GM12878 (cell line): Measurements from ENCODE around the gene IER5L. TPM values are rescaled to one million over a fixed set of nuclear protein-coding genes. Genes with fewer than 3 reads are reported as not detected.

ENCODE experiments used
- ATAC-seq: fragments of 200-7000 bp; cut with Tn5 transposase; 3 replicates; pipeline ENCODE4 v1.9.1; 2020; ENCODE audit warnings: mild to moderate bottlenecking, moderate library complexity
- BruUV-seq: library from RNA; stranded (reverse); fragments of 400-500 nt; replicated peaks from 2 replicates; lab custom pipeline; 2021; lab: Mats Ljungman, UMichigan
- CTCF ChIA-PET: fragments of 300-600 bp; sonication (Branson Sonifier 250); formaldehyde crosslinking; extraction: SDS; loops from one replicate; lab custom pipeline; 2021; ENCODE audit warnings: inconsistent platforms; lab: Yijun Ruan, JAX
- POLR2A ChIA-PET: fragments of 350-600 bp; formaldehyde crosslinking; extraction: SDS; loops from one replicate; lab custom pipeline; 2021; ENCODE audit warnings: inconsistent platforms; lab: Charles Lee
- RAD21 ChIA-PET: fragments of 300-600 bp; sonication (Branson Sonifier 250); formaldehyde crosslinking; loops from one replicate; lab custom pipeline; 2023; ENCODE audit warnings: antibody characterized with exemption; ENCODE audit not compliant: unreplicated experiment; lab: Charles Lee
- SMC1A ChIA-PET: fragments of 300-600 bp; sonication (Branson Sonifier 250); formaldehyde crosslinking; loops from one replicate; lab custom pipeline; 2023; ENCODE audit not compliant: unreplicated experiment, uncharacterized antibody; lab: Charles Lee
- DNase-seq: peaks from one replicate; pipeline ENCODE4 v3.0.0-alpha.2; 2011; ENCODE audit warnings: low read depth, low spot score
- FAIRE-seq: peaks from 3 replicates; lab custom pipeline; 2011; peaks lifted over from hg19 to GRCh38; lab: Jason Lieb, UNC
- H2AFZ ChIP-seq: 2 replicates; pipeline ENCODE4 v1.6.0; 2011; ENCODE audit warnings: low read depth, low read length, control low read depth; ENCODE audit not compliant: control insufficient read depth
- H3K27ac ChIP-seq: 2 replicates; pipeline ENCODE4 v1.5.1; 2011; ENCODE audit warnings: control low read depth; ENCODE audit not compliant: control insufficient read depth, insufficient read depth
- H3K27me3 ChIP-seq, 2 experiments: replicated peaks in 1 of 2; 2 replicates each; pipeline versions ENCODE4 v1.6.0 to v1.6.1; 2011; ENCODE audit warnings: low read length in 1 of 2; ENCODE audit not compliant: control insufficient read depth in 2 of 2, insufficient read depth in 2 of 2
- H3K36me3 ChIP-seq, 2 experiments: 2 replicates each; pipeline ENCODE4 v1.5.1; 2011; ENCODE audit warnings: low read length in 1 of 2; ENCODE audit not compliant: control insufficient read depth in 2 of 2, insufficient read depth in 2 of 2
- H3K4me1 ChIP-seq: 2 replicates; pipeline ENCODE4 v1.6.1; 2011; ENCODE audit warnings: mild to moderate bottlenecking, low read length, moderate library complexity, mixed read lengths; ENCODE audit not compliant: control insufficient read depth, insufficient read depth
- H3K4me2 ChIP-seq: 2 replicates; pipeline ENCODE4 v1.6.0; 2011; ENCODE audit warnings: control low read depth; ENCODE audit not compliant: control insufficient read depth, insufficient read depth
- H3K4me3 ChIP-seq: fragments of 200-600 bp; sonication (generic); 2 replicates; pipeline ENCODE4 v1.5.1; 2016
- H3K79me2 ChIP-seq: 2 replicates; pipeline ENCODE4 v1.6.0; 2011; ENCODE audit warnings: low read length; ENCODE audit not compliant: control insufficient read depth, insufficient read depth
- H3K9ac ChIP-seq: 2 replicates; pipeline ENCODE4 v1.8.0; 2011; ENCODE audit warnings: low read length, control low read depth, mixed read lengths; ENCODE audit not compliant: control insufficient read depth, insufficient read depth
- H3K9me3 ChIP-seq: replicated peaks from 3 replicates; pipeline ENCODE4 v1.5.1; 2011; ENCODE audit warnings: mild to moderate bottlenecking, low read length; ENCODE audit not compliant: control insufficient read depth, insufficient read depth
- H4K20me1 ChIP-seq: 2 replicates; pipeline ENCODE4 v1.6.0; 2011; ENCODE audit not compliant: control insufficient read depth, insufficient read depth
- ASH2L ChIP-seq: fragments of 300-600, 200-600 bp; sonication (generic); IDR thresholded peaks from 2 replicates; pipeline ENCODE4 v1.6.1; 2017; ENCODE audit warnings: low read depth, mild to moderate bottlenecking, borderline replicate concordance
- CREB1 ChIP-seq: IDR thresholded peaks from 2 replicates; pipeline ENCODE4 v1.6.1; 2012; ENCODE audit warnings: low read depth, mild to moderate bottlenecking, inconsistent platforms
- E2F4 ChIP-seq: IDR thresholded peaks from 2 replicates; pipeline ENCODE4 v1.6.1; 2012; ENCODE audit warnings: low read depth, low read length, improper control_type of control experiment
- EP300 ChIP-seq, 2 experiments: fragments of 150-350 bp in 1 of 2; IDR thresholded peaks; 2 replicates each; pipeline ENCODE4 v1.6.1; 2011 to 2012; ENCODE audit warnings: low read depth in 2 of 2, low read length in 2 of 2, borderline replicate concordance in 1 of 2, improper control_type of control experiment in 1 of 2, inconsistent platforms in 1 of 2; ENCODE audit not compliant: control insufficient read depth in 1 of 2
- EZH2 ChIP-seq: IDR thresholded peaks from 2 replicates; pipeline ENCODE4 v1.6.1; 2012; ENCODE audit warnings: low read depth, mild to moderate bottlenecking, control low read depth, inconsistent platforms, low read length, borderline replicate concordance; ENCODE audit not compliant: control insufficient read depth
- IKZF1 ChIP-seq: fragments of 450-650 bp; conservative IDR thresholded peaks from 2 replicates; pipeline ENCODE4 v1.6.1; 2017; ENCODE audit warnings: antibody characterized with exemption, mild to moderate bottlenecking
- NFYA ChIP-seq: IDR thresholded peaks from 2 replicates; pipeline ENCODE4 v1.6.1; 2011; ENCODE audit warnings: low read depth, mild to moderate bottlenecking, low read length, improper control_type of control experiment, borderline replicate concordance
- NKRF ChIP-seq: fragments of 450-650 bp; conservative IDR thresholded peaks from 2 replicates; pipeline ENCODE4 v1.6.1; 2017; ENCODE audit warnings: mild to moderate bottlenecking, moderate library complexity
- PAX8 ChIP-seq: fragments of 450-650 bp; IDR thresholded peaks from 2 replicates; pipeline ENCODE4 v1.6.1; 2017; ENCODE audit warnings: mild to moderate bottlenecking, moderate library complexity
- POLR2AphosphoS2 ChIP-seq: IDR thresholded peaks from 2 replicates; pipeline ENCODE4 v1.6.1; 2011; ENCODE audit warnings: low read depth, mild to moderate bottlenecking, low read length, improper control_type of control experiment, moderate library complexity
- SMAD5 ChIP-seq: IDR thresholded peaks from 2 replicates; pipeline ENCODE4 v1.6.1; 2016; ENCODE audit warnings: antibody characterized with exemption, low read depth
- YBX1 ChIP-seq: fragments of 450-650 bp; IDR thresholded peaks from 2 replicates; pipeline ENCODE4 v1.6.1; 2016; ENCODE audit warnings: antibody characterized with exemption
- ZNF217 ChIP-seq: fragments of 450-650 bp; IDR thresholded peaks from 2 replicates; pipeline ENCODE4 v1.6.1; 2017; ENCODE audit warnings: antibody characterized with exemption, mild to moderate bottlenecking
- ZNF274 ChIP-seq: IDR thresholded peaks from one replicate; pipeline ENCODE4 v1.8.0; 2011; ENCODE audit not compliant: insufficient read length, insufficient read depth
- ZNF622 ChIP-seq: fragments of 450-650 bp; IDR thresholded peaks from 2 replicates; pipeline ENCODE4 v1.6.1; 2017; ENCODE audit warnings: mild to moderate bottlenecking, inconsistent platforms
- WGBS: methylation state at CpG from one replicate; pipeline ENCODE4 v1.1.6; 2016; ENCODE audit warnings: low lambda C conversion rate; ENCODE audit not compliant: insufficient replicate concordance, insufficient coverage; ENCODE audit errors: missing lambda C conversion rate; 5-methylcytosine and 5-hydroxymethylcytosine counted together
- in situ Hi-C: fragments of 300-500 bp; cut with MboI; formaldehyde crosslinking; loops from 9 replicates; pipeline ENCODE4 v1.14.3; 2018; ENCODE audit warnings: mixed read lengths
- intact Hi-C: fragments of 100-400 bp; cut with micrococcal nuclease; formaldehyde crosslinking; loops from one replicate; pipeline ENCODE4 v1.14.2; 2022; ENCODE audit not compliant: unreplicated experiment
- polyA plus RNA-seq, 11 experiments: library from polyadenylated mRNA; depleted of rRNA in 4 of 11; unstranded in 6 of 11; stranded (reverse) in 5 of 11; fragments of >200 nt; fragmentation: Nextera tagmentation in 4 of 11; fragmentation: Illumina TruSeq in 1 of 11; extraction: Ambion mirVana in 4 of 11; extraction: Trizol in 1 of 11; gene quantifications; 1 replicate in 1 of 11; 2 replicates in 10 of 11; pipeline versions ENCODE4 v1.2.1 to v1.2.3, GENCODE V29; 2011 to 2016; ENCODE audit warnings: inconsistent platforms in 2 of 11, missing spikeins in 2 of 11, low read depth in 1 of 11
- total RNA-seq, 4 experiments: library from RNA; depleted of rRNA in 3 of 4; stranded (reverse); fragments of >200 nt in 3 of 4; fragmentation: Illumina TruSeq in 1 of 4; extraction: Trizol in 1 of 4; gene quantifications; 2 replicates each; pipeline versions ENCODE4 v1.2.1 to v1.2.3, GENCODE V29; 2013 to 2021

Gene IER5L
- total and polyA plus RNA-seq, 10 of the 15 experiments (the other 5 are each of a cell fraction or from before 2014, with no cell fraction given) = 0.04 to 1.4 (median 0.17) TPM

- H3K27me3 ChIP-seq = no peaks in the 10 kb centered on the region
- FAIRE-seq (no peak), DNase-seq (no peak), ATAC-seq (no peak)
- BruUV-seq = no TSS peak
- ChIA-PET POLR2A (no interaction called here), RAD21 (interaction anchor here (2.6 kb wide), 1 partner anchor 41 kb away, joined by 14 read pairs; no protein-coding TSS in a partner anchor), SMC1A (interaction anchor here (1.4 to 4.0 kb wide), 2 partner anchors 40 to 491 kb away, joined by 3 to 50 read pairs; partner anchors contain the start of gene NTMT1), CTCF (interaction anchor here (0.9 to 11.5 kb wide), 9 partner anchors 8 to 493 kb away, joined by 3 to 175 read pairs (median 4); partner anchors contain the start of genes DOLPP1 and NTMT1)
- no peak overlapping the region for H3K27ac ChIP-seq
- H3K36me3 ChIP-seq = peaks cover 14 to 24% of the 10 kb centered on the region in 2 experiments
- no peaks in the 10 kb centered on the region for H3K9me3 ChIP-seq
- H3K79me2 ChIP-seq = no peaks in the 10 kb centered on the region
- 92% methylated on average over 4 of the region's 4 CpGs for WGBS
- TF ChIP-seq ASH2L (no peak), NKRF (no peak), EP300 (IDR thresholded peaks at IDR 0.05; ENCODE audit: borderline replicate concordance in 1 of 2, control insufficient read depth in 1 of 2, low read depth in 2 of 2, low read length in 2 of 2) (no peak), E2F4 (no peak), ZNF622 (no peak), ZNF217 (no peak), ZNF274 (no peak), SMAD5 (no peak), CREB1 (no peak), IKZF1 (no peak), POLR2AphosphoS2 (no peak), PAX8 (no peak), NFYA (no peak), EZH2 (no peak), YBX1 (no peak)
- no peak overlapping the region for H2AFZ ChIP-seq
- no peak overlapping the region for H3K4me2 ChIP-seq
- H3K9ac ChIP-seq = no peak overlapping the region
- H3K4me3 ChIP-seq = no peak overlapping the region
- intact Hi-C loops = no loop called here
- no peaks in the 10 kb centered on the region for H4K20me1 ChIP-seq
- no peaks in the 10 kb centered on the region for H3K4me1 ChIP-seq
- in situ Hi-C loops = loop anchor here (5.0 kb wide), 2 partner anchors 479 to 649 kb away; no protein-coding TSS in a partner anchor
These were observed 45.0 kb downstream of the IER5L start for GRCh38 chr9:129133082-129133481.
